K562 (cell line): ENCODE data around the gene NUSAP1. TPM values are rescaled to one million over a fixed set of nuclear protein-coding genes. Genes with fewer than 3 reads are reported as not detected.

Source experiments
- ARNT ChIP-seq, 2 experiments: fragments of 450-650 bp; IDR thresholded peaks; 2 replicates each; pipeline ENCODE4 v1.6.1; 2016; ENCODE audit warnings: mild to moderate bottlenecking in 1 of 2
- C11orf30 ChIP-seq: fragments of 450-650 bp; IDR thresholded peaks from 2 replicates; pipeline ENCODE4 v1.6.1; 2016; ENCODE audit warnings: low read depth, mild to moderate bottlenecking
- DMBX1 ChIP-seq: fragments of 250-450 bp; sonication (Bioruptor Pico); IDR thresholded peaks from 2 replicates; pipeline ENCODE4 v1.8.0; 2022; ENCODE audit warnings: inconsistent platforms, mild to moderate bottlenecking, moderate library complexity, borderline replicate concordance
- GABPB2 ChIP-seq: fragments of 250-450 bp; sonication (Bioruptor Pico); conservative IDR thresholded peaks from 2 replicates; pipeline ENCODE4 v1.5.1; 2021; ENCODE audit warnings: mild to moderate bottlenecking
- HDAC2 ChIP-seq: fragments of 450-650 bp; IDR thresholded peaks from 2 replicates; pipeline ENCODE4 v1.6.1; 2016; ENCODE audit warnings: mild to moderate bottlenecking
- KDM4B ChIP-seq, 2 experiments: fragments of 450-650 bp in 1 of 2; sonication (generic) in 1 of 2; IDR thresholded peaks; 2 replicates each; pipeline ENCODE4 v1.6.1; 2016 to 2017; ENCODE audit warnings: borderline replicate concordance in 2 of 2, antibody characterized with exemption in 1 of 2, low read depth in 1 of 2, mild to moderate bottlenecking in 1 of 2
- RHOXF2B ChIP-seq: fragments of 250-450 bp; sonication (Bioruptor Pico); conservative IDR thresholded peaks from 2 replicates; pipeline ENCODE4 v1.5.1; 2021
- SAFB2 ChIP-seq: fragments of 200-400 bp; formaldehyde crosslinking; IDR thresholded peaks from 2 replicates; pipeline ENCODE4 v1.6.1; 2018; ENCODE audit warnings: borderline replicate concordance, low read length, low read depth, moderate library complexity; ENCODE audit not compliant: severe bottlenecking
- SRF ChIP-seq, 2 experiments: fragments of 250-450, 450-650 bp in 1 of 2; sonication (Bioruptor Pico) in 1 of 2; sonication (generic) in 1 of 2; formaldehyde crosslinking; IDR thresholded peaks; 2 replicates each; pipeline versions ENCODE4 v1.5.0 to v1.5.1; 2020 to 2022; ENCODE audit warnings: mild to moderate bottlenecking in 1 of 2, missing genetic modification reagents in 1 of 2
- ZC3H8 ChIP-seq: fragments of 450-650 bp; IDR thresholded peaks from 2 replicates; pipeline ENCODE4 v1.6.1; 2017
- ZNF695 ChIP-seq: fragments of 450-650 bp; formaldehyde crosslinking; IDR thresholded peaks from 2 replicates; pipeline ENCODE4 v1.4.0; 2020; ENCODE audit warnings: mild to moderate bottlenecking, moderate library complexity
- polyA plus RNA-seq, 8 experiments: library from polyadenylated mRNA; depleted of rRNA in 4 of 8; stranded (reverse) in 5 of 8; unstranded in 3 of 8; fragments of >200 nt; fragmentation: Nextera tagmentation in 2 of 8; fragmentation: Illumina TruSeq in 1 of 8; extraction: Ambion mirVana in 2 of 8; extraction: Trizol in 1 of 8; gene quantifications; 2 replicates each; pipeline versions ENCODE4 v1.2.1 to v1.2.3, GENCODE V29; 2011 to 2014; ENCODE audit warnings: inconsistent platforms in 1 of 8, missing spikeins in 1 of 8
- total RNA-seq, 7 experiments: library from RNA; depleted of rRNA in 6 of 7; stranded (reverse); fragments of >200 nt in 6 of 7; fragmentation: Illumina TruSeq in 2 of 7; extraction: Trizol in 2 of 7; gene quantifications; 2 replicates each; pipeline versions ENCODE4 v1.2.1 to v1.2.3, GENCODE V29; 2011 to 2021; ENCODE audit warnings: low replicate concordance in 1 of 7
- TF ChIP-seq, protein P1 (sequence below), 2 experiments: fragments of 450-650 bp; IDR thresholded peaks; 2 replicates each; pipeline ENCODE4 v1.6.1; 2018; ENCODE audit warnings: mild to moderate bottlenecking in 2 of 2, low read depth in 1 of 2; ENCODE audit not compliant: partially characterized antibody in 2 of 2
- TF ChIP-seq, protein P2 (sequence below): fragments of 450-650 bp; formaldehyde crosslinking; IDR thresholded peaks from 2 replicates; pipeline ENCODE4 v1.4.0; 2020; ENCODE audit warnings: mild to moderate bottlenecking, moderate library complexity
- TF ChIP-seq, protein P3 (sequence below), 2 experiments: fragments of 450-650 bp; IDR thresholded peaks; 2 replicates each; pipeline ENCODE4 v1.6.1; 2016; ENCODE audit warnings: mild to moderate bottlenecking in 2 of 2, borderline replicate concordance in 1 of 2, low read depth in 1 of 2, moderate library complexity in 1 of 2

NUSAP1 gene
- total and polyA plus RNA-seq, 9 of the 15 experiments (the other 6 are each of a cell fraction or from before 2014, with no cell fraction given) = 119 to 266 (median 227) TPM

DNA sequence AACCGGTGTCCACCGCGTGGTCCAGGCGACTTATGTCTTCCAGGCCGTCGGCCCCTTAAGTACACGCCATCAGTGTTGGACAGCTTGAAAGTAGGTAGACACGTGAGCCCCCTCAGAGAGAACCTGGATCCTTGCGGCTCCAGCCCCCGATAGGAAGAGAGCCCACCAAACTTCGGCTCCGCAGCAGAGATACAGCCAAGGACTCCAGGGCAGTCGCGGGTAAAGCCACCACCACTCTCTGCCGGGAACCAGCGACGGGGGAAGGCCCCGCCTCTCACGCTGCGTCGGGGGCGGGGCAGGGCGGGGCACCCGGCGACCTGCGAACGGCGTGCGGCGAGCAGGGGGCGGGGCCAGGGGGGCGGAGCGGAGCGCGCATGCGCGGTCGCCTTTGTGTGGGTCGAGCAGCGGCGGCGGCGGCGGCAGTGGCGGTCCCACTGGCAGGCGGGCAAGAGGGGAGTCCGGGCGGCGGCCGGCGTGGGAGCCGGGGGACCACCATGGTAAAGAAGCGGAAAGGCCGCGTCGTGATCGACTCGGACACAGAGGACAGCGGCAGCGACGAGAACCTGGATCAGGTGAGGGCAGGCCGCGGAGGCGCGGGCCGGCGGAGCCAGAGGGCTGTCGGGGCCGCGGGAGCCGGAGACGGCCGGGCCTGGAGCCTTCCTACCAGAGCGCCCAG lies 84.2 kb downstream of the NUSAP1 start, which contains the start of gene RTF1 (continued):
- TF ChIP-seq, protein P1, sequence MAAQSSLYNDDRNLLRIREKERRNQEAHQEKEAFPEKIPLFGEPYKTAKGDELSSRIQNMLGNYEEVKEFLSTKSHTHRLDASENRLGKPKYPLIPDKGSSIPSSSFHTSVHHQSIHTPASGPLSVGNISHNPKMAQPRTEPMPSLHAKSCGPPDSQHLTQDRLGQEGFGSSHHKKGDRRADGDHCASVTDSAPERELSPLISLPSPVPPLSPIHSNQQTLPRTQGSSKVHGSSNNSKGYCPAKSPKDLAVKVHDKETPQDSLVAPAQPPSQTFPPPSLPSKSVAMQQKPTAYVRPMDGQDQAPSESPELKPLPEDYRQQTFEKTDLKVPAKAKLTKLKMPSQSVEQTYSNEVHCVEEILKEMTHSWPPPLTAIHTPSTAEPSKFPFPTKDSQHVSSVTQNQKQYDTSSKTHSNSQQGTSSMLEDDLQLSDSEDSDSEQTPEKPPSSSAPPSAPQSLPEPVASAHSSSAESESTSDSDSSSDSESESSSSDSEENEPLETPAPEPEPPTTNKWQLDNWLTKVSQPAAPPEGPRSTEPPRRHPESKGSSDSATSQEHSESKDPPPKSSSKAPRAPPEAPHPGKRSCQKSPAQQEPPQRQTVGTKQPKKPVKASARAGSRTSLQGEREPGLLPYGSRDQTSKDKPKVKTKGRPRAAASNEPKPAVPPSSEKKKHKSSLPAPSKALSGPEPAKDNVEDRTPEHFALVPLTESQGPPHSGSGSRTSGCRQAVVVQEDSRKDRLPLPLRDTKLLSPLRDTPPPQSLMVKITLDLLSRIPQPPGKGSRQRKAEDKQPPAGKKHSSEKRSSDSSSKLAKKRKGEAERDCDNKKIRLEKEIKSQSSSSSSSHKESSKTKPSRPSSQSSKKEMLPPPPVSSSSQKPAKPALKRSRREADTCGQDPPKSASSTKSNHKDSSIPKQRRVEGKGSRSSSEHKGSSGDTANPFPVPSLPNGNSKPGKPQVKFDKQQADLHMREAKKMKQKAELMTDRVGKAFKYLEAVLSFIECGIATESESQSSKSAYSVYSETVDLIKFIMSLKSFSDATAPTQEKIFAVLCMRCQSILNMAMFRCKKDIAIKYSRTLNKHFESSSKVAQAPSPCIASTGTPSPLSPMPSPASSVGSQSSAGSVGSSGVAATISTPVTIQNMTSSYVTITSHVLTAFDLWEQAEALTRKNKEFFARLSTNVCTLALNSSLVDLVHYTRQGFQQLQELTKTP (IDR thresholded peaks at IDR 0.05; ENCODE audit: low read depth in 1 of 2, partially characterized antibody in 2 of 2) = no peak
- TF ChIP-seq ZNF695 (CRISPR knock-in tag) = no peak
- TF ChIP-seq ZC3H8 = no peak
- TF ChIP-seq RHOXF2B (CRISPR knock-in tag) = no peak
- TF ChIP-seq GABPB2 (CRISPR knock-in tag) = no peak
- TF ChIP-seq SAFB2 = no peak
- TF ChIP-seq, protein P2, sequence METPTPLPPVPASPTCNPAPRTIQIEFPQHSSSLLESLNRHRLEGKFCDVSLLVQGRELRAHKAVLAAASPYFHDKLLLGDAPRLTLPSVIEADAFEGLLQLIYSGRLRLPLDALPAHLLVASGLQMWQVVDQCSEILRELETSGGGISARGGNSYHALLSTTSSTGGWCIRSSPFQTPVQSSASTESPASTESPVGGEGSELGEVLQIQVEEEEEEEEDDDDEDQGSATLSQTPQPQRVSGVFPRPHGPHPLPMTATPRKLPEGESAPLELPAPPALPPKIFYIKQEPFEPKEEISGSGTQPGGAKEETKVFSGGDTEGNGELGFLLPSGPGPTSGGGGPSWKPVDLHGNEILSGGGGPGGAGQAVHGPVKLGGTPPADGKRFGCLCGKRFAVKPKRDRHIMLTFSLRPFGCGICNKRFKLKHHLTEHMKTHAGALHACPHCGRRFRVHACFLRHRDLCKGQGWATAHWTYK = no peak
- no peak; a peak in 1 of 4 replicates for TF ChIP-seq KDM4B (IDR thresholded peaks at IDR 0.05; ENCODE audit: borderline replicate concordance in 2 of 2, low read depth in 1 of 2)
- peak; percentile 63 for TF ChIP-seq HDAC2
- TF ChIP-seq SRF (CRISPR knock-in tag; IDR thresholded peaks at IDR 0.05) = peak in 1 of 2 experiments; percentile 17; a peak in 1 of 4 replicates
- TF ChIP-seq ARNT (IDR thresholded peaks at IDR 0.05) = no peak
- no peak for TF ChIP-seq DMBX1
- TF ChIP-seq C11orf30 = peak; percentile 74
- TF ChIP-seq, protein P3, sequence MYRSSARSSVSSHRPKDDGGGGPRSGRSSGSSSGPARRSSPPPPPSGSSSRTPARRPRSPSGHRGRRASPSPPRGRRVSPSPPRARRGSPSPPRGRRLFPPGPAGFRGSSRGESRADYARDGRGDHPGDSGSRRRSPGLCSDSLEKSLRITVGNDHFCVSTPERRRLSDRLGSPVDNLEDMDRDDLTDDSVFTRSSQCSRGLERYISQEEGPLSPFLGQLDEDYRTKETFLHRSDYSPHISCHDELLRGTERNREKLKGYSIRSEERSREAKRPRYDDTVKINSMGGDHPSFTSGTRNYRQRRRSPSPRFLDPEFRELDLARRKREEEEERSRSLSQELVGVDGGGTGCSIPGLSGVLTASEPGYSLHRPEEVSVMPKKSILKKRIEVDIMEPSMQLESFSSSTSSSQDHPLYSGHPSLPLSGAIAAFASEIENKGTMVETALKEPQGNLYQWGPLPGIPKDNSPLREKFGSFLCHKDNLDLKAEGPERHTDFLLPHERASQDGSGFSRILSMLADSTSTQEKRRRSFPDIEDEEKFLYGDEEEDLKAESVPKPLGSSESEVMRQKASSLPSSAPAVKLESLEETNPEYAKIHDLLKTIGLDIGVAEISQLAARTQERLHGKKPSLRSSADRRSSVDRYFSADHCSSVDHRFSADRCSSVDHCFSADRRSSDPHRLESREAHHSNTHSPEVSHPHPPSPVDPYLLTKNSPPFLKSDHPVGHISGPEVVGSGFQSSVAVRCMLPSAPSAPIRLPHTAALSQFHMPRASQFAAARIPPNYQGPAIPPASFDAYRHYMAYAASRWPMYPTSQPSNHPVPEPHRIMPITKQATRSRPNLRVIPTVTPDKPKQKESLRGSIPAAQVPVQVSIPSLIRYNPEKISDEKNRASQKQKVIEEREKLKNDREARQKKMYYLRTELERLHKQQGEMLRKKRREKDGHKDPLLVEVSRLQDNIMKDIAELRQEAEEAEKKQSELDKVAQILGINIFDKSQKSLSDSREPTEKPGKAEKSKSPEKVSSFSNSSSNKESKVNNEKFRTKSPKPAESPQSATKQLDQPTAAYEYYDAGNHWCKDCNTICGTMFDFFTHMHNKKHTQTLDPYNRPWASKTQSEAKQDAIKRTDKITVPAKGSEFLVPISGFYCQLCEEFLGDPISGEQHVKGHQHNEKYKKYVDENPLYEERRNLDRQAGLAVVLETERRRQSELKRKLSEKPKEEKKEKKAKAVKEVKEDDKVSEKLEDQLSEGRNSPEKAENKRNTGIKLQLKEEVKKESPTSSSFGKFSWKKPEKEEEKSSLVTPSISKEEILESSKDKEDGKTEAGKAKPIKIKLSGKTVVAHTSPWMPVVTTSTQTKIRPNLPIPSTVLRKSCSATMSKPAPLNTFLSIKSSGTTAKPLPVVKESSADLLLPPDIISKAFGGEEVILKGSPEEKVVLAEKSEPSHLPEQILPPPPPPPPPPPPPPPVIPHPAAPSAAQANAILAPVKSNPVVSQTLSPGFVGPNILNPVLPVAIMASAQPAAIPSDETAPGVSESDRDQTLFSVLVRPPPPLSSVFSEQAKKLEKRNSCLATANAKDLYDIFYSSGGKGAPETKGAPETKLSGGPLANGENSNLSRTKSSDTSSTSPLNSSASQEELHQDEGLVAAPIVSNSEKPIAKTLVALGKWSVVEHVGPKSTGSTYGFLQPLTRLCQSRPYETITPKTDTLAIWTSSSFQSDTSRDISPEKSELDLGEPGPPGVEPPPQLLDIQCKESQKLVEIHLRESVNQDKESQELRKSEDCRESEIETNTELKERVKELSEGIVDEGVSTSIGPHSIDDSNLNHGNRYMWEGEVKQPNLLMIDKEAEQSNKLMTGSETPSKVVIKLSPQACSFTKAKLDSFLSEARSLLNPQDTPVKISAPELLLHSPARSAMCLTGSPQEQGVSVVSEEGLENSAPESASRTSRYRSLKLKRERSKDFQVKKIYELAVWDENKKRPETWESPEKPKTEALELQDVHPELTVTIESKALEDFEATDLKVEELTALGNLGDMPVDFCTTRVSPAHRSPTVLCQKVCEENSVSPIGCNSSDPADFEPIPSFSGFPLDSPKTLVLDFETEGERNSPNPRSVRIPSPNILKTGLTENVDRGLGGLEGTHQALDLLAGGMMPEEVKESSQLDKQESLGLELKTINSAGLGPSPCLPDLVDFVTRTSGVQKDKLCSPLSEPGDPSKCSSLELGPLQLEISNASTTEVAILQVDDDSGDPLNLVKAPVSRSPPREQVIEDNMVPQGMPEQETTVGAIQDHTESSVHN (IDR thresholded peaks at IDR 0.05; ENCODE audit: borderline replicate concordance in 1 of 2, low read depth in 1 of 2) = no peak
